Pancreas (tissue), 10 donors: ENCODE measurements around the gene TNXB. TPM values are rescaled to one million over a fixed set of nuclear protein-coding genes. Genes with fewer than 3 reads are reported as not detected.

Experiments used
- ATAC-seq, 4 donors: fragments of 200-7000 bp; cut with Tn5 transposase; one replicate each; pipeline versions ENCODE4 v1.8.0 to v1.9.1; 2020; ENCODE audit warnings: mild to moderate bottlenecking in 4 of 4, moderate library complexity in 4 of 4
- DNase-seq, 6 donors: peaks; one replicate each; pipeline ENCODE4 v3.0.0-alpha.2; 2020
- FAIRE-seq: peaks from 2 replicates; lab custom pipeline; 2012; peaks lifted over from hg19 to GRCh38; lab: Jason Lieb, UNC
- H3K27ac ChIP-seq, 4 donors: fragments of 200-600 bp; sonication (generic); 1 replicate in 3 of 4; 2 replicates in 1 of 4; pipeline versions ENCODE4 v1.5.0 to v1.8.0; 2020
- H3K27me3 ChIP-seq, 4 donors: fragments of 200-600 bp; one replicate each; pipeline ENCODE4 v1.8.0; 2021
- H3K36me3 ChIP-seq, 3 donors: fragments of 200-600 bp; sonication (generic) in 1 of 3; one replicate each; pipeline versions ENCODE4 v1.5.0 to v1.8.0; 2020 to 2021
- H3K4me1 ChIP-seq, 3 donors: fragments of 200-600 bp; one replicate each; pipeline ENCODE4 v1.8.0; 2021
- H3K4me3 ChIP-seq, 4 donors: fragments of 200-600 bp; sonication (generic) in 2 of 4; one replicate each; pipeline versions ENCODE4 v1.5.0 to v1.8.0; 2020 to 2021
- H3K9me3 ChIP-seq, 4 donors: fragments of 200-600 bp; one replicate each; pipeline ENCODE4 v1.8.0; 2021
- CTCF ChIP-seq, 4 donors: fragments of 200-600 bp; sonication (generic) in 3 of 4; IDR thresholded peaks; one replicate each; pipeline versions ENCODE4 v1.5.0 to v1.8.0; 2021; ENCODE audit warnings: antibody characterized with exemption in 4 of 4
- WGBS, 2 donors: extraction: QIAGEN DNeasy Blood & Tissue Kit; methylation state at CpG; one replicate each; pipeline ENCODE4 v1.1.7; 2013; 5-methylcytosine and 5-hydroxymethylcytosine counted together
- intact Hi-C, 3 donors: fragments of 100-400 bp; cut with DNase I; formaldehyde crosslinking; loops; one replicate each; pipeline versions ENCODE4 v1.11.1 to v1.14.2; 2022
- polyA plus RNA-seq, 2 donors: library from polyadenylated mRNA; stranded (reverse); fragments of 200-250 nt; gene quantifications; one replicate each; pipeline ENCODE4 v1.2.3, GENCODE V29; 2013
- total RNA-seq, 6 donors: library from RNA; stranded (reverse); fragmentation: NEBNext Ultra II Directional in 4 of 6; extraction: Animal tissue kit (Norgen Biotek cat#: 25700) in 4 of 6; gene quantifications; one replicate each; pipeline versions ENCODE4 v1.2.1 to v1.2.4, GENCODE V29; 2021 to 2023
- donor health status: healthy with polysubstance abuse.
- donor health status: DM: no; HTN: no; CAD: no; lungs with moderate emphysema.
- donor health status: DM: no; HTN: no; CAD: no.
- donor health status: control.
- donor health status: control.
- donor health status: Bipolar disorder and iron deficiency.
- donor health status: DM: yes; HTN: yes; CAD: no.
- donor health status: DM: no; HTN: no; CAD: no.
- donor health status: DM: no; HTN: no; CAD: no.
- donor health status: DM: yes; HTN: yes; CAD: no.

TNXB gene
- total and polyA plus RNA-seq, 8 donors: 5.2 to 18.6 (median 9.9) TPM

GRCh38 chr6:32076321-32076809 is 32.8 kb downstream of the TNXB start:
- ATAC-seq (no peak), DNase-seq (no peak), FAIRE-seq (no peak)
- H3K4me1 ChIP-seq: no peaks in the 10 kb centered on the region
- no peaks in the 10 kb centered on the region for H3K9me3 ChIP-seq
- no peak overlapping the region for H3K27ac ChIP-seq
- WGBS, 2 donors: 61% methylated on average over 12 of the region's 12 CpGs
- H3K4me3 ChIP-seq: no peak overlapping the region
- TF ChIP-seq CTCF (IDR thresholded peaks at IDR 0.05): no peak
- H3K36me3 ChIP-seq: no peaks in the 10 kb centered on the region
- H3K27me3 ChIP-seq: no peaks in the 10 kb centered on the region
- intact Hi-C loops: no loop called here

DNA sequence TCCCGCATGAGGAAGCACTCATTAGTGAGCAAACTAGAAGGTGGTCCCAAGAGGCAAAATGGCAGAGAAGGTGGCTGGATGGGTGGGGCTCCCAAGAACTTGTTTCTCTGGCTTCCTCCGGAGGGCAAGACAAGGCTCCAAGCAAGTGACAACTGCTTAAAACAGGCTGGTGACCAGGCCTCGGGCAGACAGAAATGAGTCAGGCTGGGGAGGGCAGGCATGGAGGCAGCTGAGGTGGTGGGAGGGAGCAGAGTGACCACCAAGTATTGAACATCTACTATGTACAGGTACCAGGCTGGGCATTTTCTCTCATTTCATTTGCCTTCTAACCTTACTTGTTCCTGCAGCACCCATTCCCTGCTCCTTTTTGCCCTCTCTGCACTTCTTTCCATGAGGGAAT is 33.4 kb downstream of the TNXB start:
- Histone ChIP-seq H3K36me3 (no peaks in the 10 kb centered on the region), H3K9me3 (no peaks in the 10 kb centered on the region), H3K27me3 (no peaks in the 10 kb centered on the region), H3K4me1 (no peaks in the 10 kb centered on the region), H3K4me3 (no peak overlapping the region), H3K27ac (no peak overlapping the region)
- DNase-seq (no peak), ATAC-seq (no peak), FAIRE-seq (no peak)
- 52 to 86% methylated on average over 3 of the region's 3 CpGs for WGBS, 2 donors
- intact Hi-C loops: no loop called here
- no peak for TF ChIP-seq CTCF (IDR thresholded peaks at IDR 0.05)

DNA sequence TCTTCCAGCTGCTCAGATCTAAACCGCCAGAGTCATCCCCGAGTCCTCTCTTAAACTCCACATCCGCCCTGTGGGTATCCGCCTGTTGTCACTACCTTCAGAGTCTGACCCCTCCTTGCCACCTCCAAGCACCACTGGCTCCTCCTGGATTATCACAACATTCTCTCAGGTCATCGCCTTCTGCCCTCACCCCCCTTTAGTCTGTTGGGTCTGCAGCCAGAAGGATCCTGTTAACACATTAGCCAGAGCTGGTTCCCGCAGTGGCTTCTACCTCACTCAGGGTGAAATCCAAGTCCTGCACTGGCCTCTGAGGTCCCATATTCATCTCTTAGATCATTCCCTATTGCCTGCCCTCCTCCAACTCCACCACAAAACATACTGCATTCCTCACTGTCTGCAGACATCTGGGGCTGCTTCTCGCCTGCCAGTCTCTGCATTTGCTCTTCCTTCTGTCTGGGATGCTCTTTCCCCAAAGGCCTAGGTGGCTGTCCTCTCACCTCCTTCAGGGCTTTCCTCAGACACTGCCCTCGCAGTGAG is 34.1 kb downstream of the TNXB start:
- no peaks in the 10 kb centered on the region for H3K4me1 ChIP-seq
- no peak for TF ChIP-seq CTCF (IDR thresholded peaks at IDR 0.05)
- WGBS, 2 donors: 71 to 75% methylated on average over 8 of the region's 8 CpGs

GRCh38 chr6:32073613-32074012 is 35.5 kb downstream of the TNXB start:
- TF ChIP-seq CTCF (IDR thresholded peaks at IDR 0.05): no peak
- ATAC-seq (no peak), DNase-seq (no peak), FAIRE-seq (no peak)
- Histone ChIP-seq H3K36me3 (no peaks in the 10 kb centered on the region), H3K9me3 (no peaks in the 10 kb centered on the region), H3K4me3 (no peak overlapping the region), H3K27ac (no peak overlapping the region), H3K27me3 (no peaks in the 10 kb centered on the region), H3K4me1 (no peaks in the 10 kb centered on the region)
- 76 to 87% methylated on average over 10 of the region's 10 CpGs for WGBS, 2 donors
- intact Hi-C loops: no loop called here

More for the DNA sequence above, 34.1 kb downstream of the TNXB start:
- no peak for DNase-seq
- ATAC-seq: no peak
- Histone ChIP-seq H3K27ac (no peak overlapping the region), H3K27me3 (no peaks in the 10 kb centered on the region), H3K36me3 (no peaks in the 10 kb centered on the region), H3K9me3 (no peaks in the 10 kb centered on the region), H3K4me3 (no peak overlapping the region)
- intact Hi-C loops: no loop called here
- no peak for FAIRE-seq

- ATAC-seq (no peak), FAIRE-seq (no peak), DNase-seq (no peak)
- no peaks in the 10 kb centered on the region for H3K27me3 ChIP-seq
- no peak for TF ChIP-seq CTCF (IDR thresholded peaks at IDR 0.05)
- no peaks in the 10 kb centered on the region for H3K4me1 ChIP-seq
- H3K9me3 ChIP-seq: no peaks in the 10 kb centered on the region
- no peak overlapping the region for H3K27ac ChIP-seq
- H3K4me3 ChIP-seq: no peak overlapping the region
- H3K36me3 ChIP-seq: no peaks in the 10 kb centered on the region
- intact Hi-C loops: no loop called here
- WGBS, 2 donors: 66 to 72% methylated on average over 3 of the region's 3 CpGs
These were observed 36.0 kb downstream of the TNXB start for GRCh38 chr6:32073101-32073500.
